Measurements from ENCODE around the gene LAMB2. TPM values are rescaled to one million over a fixed set of nuclear protein-coding genes. Genes with fewer than 3 reads are reported as not detected.

Gene LAMB2
- total and polyA plus RNA-seq, 7 donors, result 81.6 to 220 (median 133) TPM

DNA sequence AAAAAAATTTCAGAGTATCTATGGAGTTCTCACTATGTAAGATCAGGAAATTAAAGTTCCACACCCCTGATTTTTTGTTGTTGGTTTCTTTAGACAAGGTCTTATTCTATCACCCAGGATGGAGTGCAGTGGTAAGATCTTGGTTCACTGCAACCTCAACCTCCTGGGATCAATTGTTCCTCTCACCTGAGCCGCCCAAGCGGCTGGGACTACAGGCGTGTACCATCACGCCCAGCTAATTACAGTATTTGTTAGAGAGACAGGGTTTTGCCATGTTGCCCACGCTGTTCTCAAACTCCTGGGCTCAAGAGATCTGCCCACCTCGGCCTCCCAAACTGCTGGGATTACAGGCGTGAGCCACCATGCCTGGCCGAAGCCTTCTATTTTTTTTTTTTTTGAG, 51.4 kb downstream of the LAMB2 start:
- TF ChIP-seq, protein P1, sequence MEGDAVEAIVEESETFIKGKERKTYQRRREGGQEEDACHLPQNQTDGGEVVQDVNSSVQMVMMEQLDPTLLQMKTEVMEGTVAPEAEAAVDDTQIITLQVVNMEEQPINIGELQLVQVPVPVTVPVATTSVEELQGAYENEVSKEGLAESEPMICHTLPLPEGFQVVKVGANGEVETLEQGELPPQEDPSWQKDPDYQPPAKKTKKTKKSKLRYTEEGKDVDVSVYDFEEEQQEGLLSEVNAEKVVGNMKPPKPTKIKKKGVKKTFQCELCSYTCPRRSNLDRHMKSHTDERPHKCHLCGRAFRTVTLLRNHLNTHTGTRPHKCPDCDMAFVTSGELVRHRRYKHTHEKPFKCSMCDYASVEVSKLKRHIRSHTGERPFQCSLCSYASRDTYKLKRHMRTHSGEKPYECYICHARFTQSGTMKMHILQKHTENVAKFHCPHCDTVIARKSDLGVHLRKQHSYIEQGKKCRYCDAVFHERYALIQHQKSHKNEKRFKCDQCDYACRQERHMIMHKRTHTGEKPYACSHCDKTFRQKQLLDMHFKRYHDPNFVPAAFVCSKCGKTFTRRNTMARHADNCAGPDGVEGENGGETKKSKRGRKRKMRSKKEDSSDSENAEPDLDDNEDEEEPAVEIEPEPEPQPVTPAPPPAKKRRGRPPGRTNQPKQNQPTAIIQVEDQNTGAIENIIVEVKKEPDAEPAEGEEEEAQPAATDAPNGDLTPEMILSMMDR (IDR thresholded peaks at IDR 0.05), result no peak
- intact Hi-C loops (cut with DNase I), result loop anchor here in 1 of 2 donors (5.0 kb wide), 1 partner anchor 49 kb away; no protein-coding TSS in a partner anchor
- H3K27me3 ChIP-seq (ENCODE audit: insufficient read depth in 3 of 3, low read length in 2 of 3), result no peaks in the 10 kb centered on the region
- H3K36me3 ChIP-seq (ENCODE audit: insufficient read depth in 1 of 2, low read depth in 1 of 2), result peaks cover 5 to 32% of the 10 kb centered on the region in 2 donors
- ATAC-seq, result no peak
- no peak overlapping the region for H3K4me3 ChIP-seq
- no peak for DNase-seq
- no peak overlapping the region for H3K27ac ChIP-seq
- 94 to 98% (median 95%) methylated on average over 8 of the region's 8 CpGs for WGBS, 3 donors
- no peaks in the 10 kb centered on the region for H3K9me3 ChIP-seq
- no peaks in the 10 kb centered on the region for H3K4me1 ChIP-seq

DNA sequence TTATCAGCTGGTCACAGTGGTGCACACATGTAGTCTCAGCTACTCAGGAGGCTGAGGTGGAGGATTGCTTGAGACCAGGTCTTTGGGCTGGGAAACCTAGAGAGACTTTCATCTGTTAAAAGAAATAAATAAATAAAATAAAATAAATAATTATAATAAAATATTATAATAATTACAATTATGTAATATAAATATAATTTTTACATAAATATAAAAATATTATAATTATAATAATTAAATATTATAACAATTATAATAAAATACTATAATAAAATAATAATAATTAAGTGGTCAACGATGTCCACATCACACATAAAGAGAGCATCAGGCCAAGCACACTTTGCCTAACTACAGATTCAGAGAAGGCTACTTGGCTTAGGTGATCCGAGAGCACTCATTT, 53.6 kb downstream of the LAMB2 start:
- TF ChIP-seq, protein P1 (IDR thresholded peaks at IDR 0.05), result no peak
- Histone ChIP-seq H3K36me3 (ENCODE audit: insufficient read depth in 1 of 2, low read depth in 1 of 2) (peaks cover 9 to 53% of the 10 kb centered on the region in 2 donors), H3K4me3 (no peak overlapping the region), H3K27ac (no peak overlapping the region), H3K4me1 (no peaks in the 10 kb centered on the region), H3K27me3 (ENCODE audit: insufficient read depth in 3 of 3, low read length in 2 of 3) (no peaks in the 10 kb centered on the region), H3K9me3 (no peaks in the 10 kb centered on the region)
- no peak for ATAC-seq
- intact Hi-C loops (cut with DNase I), result loop anchor here in 1 of 2 donors (5.0 kb wide), 1 partner anchor 47 kb away; no protein-coding TSS in a partner anchor
- DNase-seq, result no peak
- WGBS, 3 donors, result 91 to 93% (median 92%) methylated on average over 2 of the region's 2 CpGs

DNA sequence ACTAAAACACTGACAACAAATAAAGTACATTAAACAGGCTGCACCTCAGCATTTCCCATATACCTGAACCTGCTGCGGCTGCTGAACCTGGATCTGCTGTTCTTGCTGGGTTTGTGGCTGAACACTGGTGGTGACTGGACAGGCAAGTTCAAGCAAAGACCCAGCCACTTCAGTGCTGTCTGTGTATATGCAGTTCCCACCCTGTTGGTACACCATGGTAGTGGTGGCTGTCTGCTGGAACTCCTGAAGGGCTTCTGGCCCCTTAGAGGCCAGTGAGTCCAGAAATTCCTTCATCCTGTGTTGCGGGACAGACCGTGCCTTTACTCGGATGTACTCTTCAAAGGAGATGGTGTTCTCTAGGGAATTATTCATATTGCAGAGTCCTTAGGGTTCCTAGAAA, 56.2 kb downstream of the LAMB2 start:
- Histone ChIP-seq H3K9me3 (no peaks in the 10 kb centered on the region), H3K4me1 (no peaks in the 10 kb centered on the region), H3K4me3 (no peak overlapping the region), H3K27me3 (ENCODE audit: insufficient read depth in 3 of 3, low read length in 2 of 3) (no peaks in the 10 kb centered on the region), H3K36me3 (ENCODE audit: insufficient read depth in 1 of 2, low read depth in 1 of 2) (peaks cover 9 to 80% of the 10 kb centered on the region in 2 donors), H3K27ac (no peak overlapping the region)
- 83 to 93% (median 90%) methylated on average over 4 of the region's 4 CpGs for WGBS, 3 donors
- DNase-seq (no peak), ATAC-seq (no peak)
- intact Hi-C loops (cut with DNase I), result loop anchor here in 1 of 2 donors (5.0 kb wide), 1 partner anchor 44 kb away; no protein-coding TSS in a partner anchor
- TF ChIP-seq, protein P1 (IDR thresholded peaks at IDR 0.05), result no peak

DNA sequence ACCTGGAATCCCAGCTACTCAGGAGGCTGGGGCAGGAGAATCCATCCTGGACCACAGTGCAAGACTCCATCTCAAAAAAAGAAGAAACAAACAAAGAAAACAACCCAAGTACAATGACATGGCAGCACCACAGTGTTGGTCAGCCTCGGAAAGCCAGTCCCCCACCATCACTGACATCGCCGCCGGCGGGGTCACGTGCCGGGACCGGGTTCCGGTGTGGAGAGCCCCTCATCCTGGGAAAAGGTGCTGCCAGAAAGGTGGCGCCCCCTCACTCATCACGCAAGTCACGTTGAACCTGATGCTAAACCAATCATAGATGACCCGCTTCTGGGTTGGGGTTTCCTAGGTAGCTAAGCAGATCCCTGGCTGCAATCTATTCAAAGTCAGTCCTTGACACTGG, 56.7 kb downstream of the LAMB2 start:
- Histone ChIP-seq H3K27ac (no peak overlapping the region), H3K4me1 (no peaks in the 10 kb centered on the region), H3K4me3 (no peak overlapping the region), H3K27me3 (ENCODE audit: insufficient read depth in 3 of 3, low read length in 2 of 3) (no peaks in the 10 kb centered on the region), H3K9me3 (no peaks in the 10 kb centered on the region), H3K36me3 (ENCODE audit: insufficient read depth in 1 of 2, low read depth in 1 of 2) (peaks cover 9 to 85% of the 10 kb centered on the region in 2 donors)
- ATAC-seq (no peak), DNase-seq (no peak)
- TF ChIP-seq, protein P1 (IDR thresholded peaks at IDR 0.05), result no peak
- WGBS, 3 donors, result 90 to 95% (median 93%) methylated on average over 13 of the region's 13 CpGs
- intact Hi-C loops (cut with DNase I), result loop anchor here in 1 of 2 donors (5.0 kb wide), 1 partner anchor 44 kb away; no protein-coding TSS in a partner anchor

Other genes starting within 250 kb of the LAMB2 start
- gene SLC25A20, start 234.2 kb downstream of the LAMB2 start, total RNA-seq, result 10 to 100 TPM; 47.6 to 59.4 (median 50.5) TPM
- 10 to 100 TPM; 31.3 to 94.8 (median 48.5) TPM for gene SLC25A20, start 234.2 kb downstream of the LAMB2 start, polyA plus RNA-seq
- gene ARIH2, start 214.2 kb downstream of the LAMB2 start, total RNA-seq, result 100 to 1,000 TPM in 3 of 4 donors, 10 to 100 TPM in 1; 92.7 to 125 (median 113) TPM
- gene ARIH2, start 214.2 kb downstream of the LAMB2 start, polyA plus RNA-seq, result 100 to 1,000 TPM in 1 of 3 donors, 10 to 100 TPM in 2; 59.5 to 163 (median 67.0) TPM
- gene P4HTM, start 142.8 kb downstream of the LAMB2 start, total RNA-seq, result 10 to 100 TPM; 11.1 to 17.0 (median 13.7) TPM
- gene P4HTM, start 142.8 kb downstream of the LAMB2 start, polyA plus RNA-seq, result 1 to 10 TPM; 4.1 to 8.7 (median 8.5) TPM
- 10 to 100 TPM; 55.1 to 65.7 (median 59.6) TPM for gene WDR6, start 125.7 kb downstream of the LAMB2 start, total RNA-seq
- gene WDR6, start 125.7 kb downstream of the LAMB2 start, polyA plus RNA-seq, result 10 to 100 TPM; 30.5 to 49.5 (median 46.9) TPM
- gene DALRD3, start 114.5 kb downstream of the LAMB2 start, total RNA-seq, result 10 to 100 TPM in 1 of 4 donors, 1 to 10 TPM in 3; 7.5 to 10.4 (median 9.1) TPM
- gene DALRD3, start 114.5 kb downstream of the LAMB2 start, polyA plus RNA-seq, result 10 to 100 TPM; 11.0 to 19.9 (median 13.4) TPM
- 100 to 1,000 TPM; 100 to 150 (median 112) TPM for gene NDUFAF3, start 110.9 kb downstream of the LAMB2 start, total RNA-seq
- gene NDUFAF3, start 110.9 kb downstream of the LAMB2 start, polyA plus RNA-seq, result 10 to 100 TPM; 60.6 to 98.8 (median 85.7) TPM
- gene IMPDH2, start 103.7 kb downstream of the LAMB2 start, total RNA-seq, result 100 to 1,000 TPM in 3 of 4 donors, 10 to 100 TPM in 1; 82.8 to 259 (median 209) TPM
- gene IMPDH2, start 103.7 kb downstream of the LAMB2 start, polyA plus RNA-seq, result 100 to 1,000 TPM; 102 to 397 (median 233) TPM
- gene QRICH1, start 39.0 kb downstream of the LAMB2 start, total RNA-seq, result 10 to 100 TPM; 52.8 to 83.9 (median 71.1) TPM
- gene QRICH1, start 39.0 kb downstream of the LAMB2 start, polyA plus RNA-seq, result 10 to 100 TPM; 21.5 to 37.1 (median 28.6) TPM
- 100 to 1,000 TPM; 120 to 200 (median 144) TPM for gene QARS1, start 28.3 kb downstream of the LAMB2 start, total RNA-seq
- gene QARS1, start 28.3 kb downstream of the LAMB2 start, polyA plus RNA-seq, result 100 to 1,000 TPM; 142 to 166 (median 157) TPM
- 100 to 1,000 TPM in 2 of 4 donors, 10 to 100 TPM in 2; 79.5 to 109 (median 96.3) TPM for gene USP19, start 12.2 kb downstream of the LAMB2 start, total RNA-seq
- gene USP19, start 12.2 kb downstream of the LAMB2 start, polyA plus RNA-seq, result 10 to 100 TPM; 29.5 to 94.0 (median 42.9) TPM
- 10 to 100 TPM; 12.6 to 20.5 (median 14.7) TPM for gene CCDC71, start 33.3 kb upstream of the LAMB2 start, total RNA-seq
- gene CCDC71, start 33.3 kb upstream of the LAMB2 start, polyA plus RNA-seq, result 10 to 100 TPM; 20.0 to 26.8 (median 20.8) TPM
- gene KLHDC8B, start 38.5 kb upstream of the LAMB2 start, total RNA-seq, result 10 to 100 TPM; 24.7 to 84.5 (median 29.2) TPM
- gene KLHDC8B, start 38.5 kb upstream of the LAMB2 start, polyA plus RNA-seq, result 10 to 100 TPM; 26.7 to 36.1 (median 28.3) TPM
- gene C3orf62, start 144.2 kb upstream of the LAMB2 start, total RNA-seq, result 1 to 10 TPM; 1.7 to 2.0 (median 1.9) TPM
- gene C3orf62, start 144.2 kb upstream of the LAMB2 start, polyA plus RNA-seq, result 1 to 10 TPM; 1.5 to 3.7 (median 2.8) TPM
- 10 to 100 TPM; 26.7 to 35.2 (median 31.1) TPM for gene USP4, start 207.0 kb upstream of the LAMB2 start, total RNA-seq
- gene USP4, start 207.0 kb upstream of the LAMB2 start, polyA plus RNA-seq, result 10 to 100 TPM; 16.3 to 21.2 (median 17.0) TPM
- gene GPX1, start 225.3 kb upstream of the LAMB2 start, total RNA-seq, result 100 to 1,000 TPM; 100 to 129 (median 116) TPM
- gene GPX1, start 225.3 kb upstream of the LAMB2 start, polyA plus RNA-seq, result 100 to 1,000 TPM; 164 to 251 (median 189) TPM

All from psoas muscle (tissue), 8 donors.